NK-92 (cell line): ENCODE data around the gene CABP4.

Experiments
- DNase-seq: peaks from one replicate; lab custom pipeline; 2025; ENCODE audit not compliant: unreplicated experiment; lab: John Stamatoyannopoulos, UW

CABP4 gene

GRCh38 chr11:67435727-67436458 is 19.3 kb upstream of the CABP4 start:
- no peak for DNase-seq

GRCh38 chr11:67436459-67437081 is 18.6 kb upstream of the CABP4 start:
- no peak for DNase-seq

- no peak for DNase-seq
Measured at GRCh38 chr11:67437082-67437808, 17.9 kb upstream of the CABP4 start, which contains the start of gene PTPRCAP. PTPRCAP (minus strand) TSS chr11:67437682; CDS start chr11:67437619, 63 bp downstream.

GRCh38 chr11:67437809-67438157 is 17.4 kb upstream of the CABP4 start:
- no peak for DNase-seq

- DNase-seq = no peak
Measured at GRCh38 chr11:67438158-67438902, 16.8 kb upstream of the CABP4 start.

- DNase-seq = no peak
Measured at GRCh38 chr11:67439321-67440228, 15.6 kb upstream of the CABP4 start.

- no peak for DNase-seq
Measured at GRCh38 chr11:67440229-67441097, 14.7 kb upstream of the CABP4 start.

GRCh38 chr11:67441098-67441563 is 14.0 kb upstream of the CABP4 start:
- no peak for DNase-seq

- no peak for DNase-seq
Measured at GRCh38 chr11:67441731-67442351, 13.3 kb upstream of the CABP4 start.

- DNase-seq = no peak
Measured at GRCh38 chr11:67442504-67443404, 12.4 kb upstream of the CABP4 start.

GRCh38 chr11:67445515-67445914 is 9.6 kb upstream of the CABP4 start:
- DNase-seq = no peak

GRCh38 chr11:67448220-67448609 is 6.9 kb upstream of the CABP4 start:
- no peak for DNase-seq

GRCh38 chr11:67449116-67449844 is 5.9 kb upstream of the CABP4 start:
- DNase-seq = no peak

GRCh38 chr11:67450796-67451657 is 4.1 kb upstream of the CABP4 start:
- no peak for DNase-seq

GRCh38 chr11:67451658-67451976 is 3.5 kb upstream of the CABP4 start:
- DNase-seq = no peak
